Fibroblast of lung (primary cell): ENCODE results near the gene NXF3.

Experiments
- CTCF ChIP-seq, 2 donors: IDR thresholded peaks in 1 of 2; conservative IDR thresholded peaks in 1 of 2; 1 replicate in 1 of 2; 2 replicates in 1 of 2; pipeline ENCODE4 v1.5.1; 2011 to 2012; ENCODE audit warnings: low read length in 2 of 2, control low read depth in 1 of 2, inconsistent platforms in 1 of 2, low read depth in 1 of 2, mild to moderate bottlenecking in 1 of 2
- EZH2 ChIP-seq: IDR thresholded peaks from 2 replicates; pipeline ENCODE4 v1.5.1; 2012; ENCODE audit warnings: low read length, control low read depth, mild to moderate bottlenecking; ENCODE audit errors: missing control alignments

- TF ChIP-seq CTCF (conservative IDR thresholded peaks at IDR 0.05 in 1 of 2, IDR thresholded peaks at IDR 0.05 in 1 of 2; ENCODE audit: low read depth in 1 of 2, low read length in 2 of 2) = no peak
- TF ChIP-seq EZH2 = no peak
Measured at GRCh38 chrX:103098488-103098887, 5.5 kb upstream of the NXF3 start.
